Adrenal gland (tissue), 5 donors: ENCODE results near the gene CGNL1.

Experiments
- CTCF ChIP-seq, 6 experiments: fragments of 450-650 bp in 4 of 6; fragments of 200-600 bp in 2 of 6; sonication (generic) in 1 of 6; IDR thresholded peaks; 1 replicate in 5 of 6; 2 replicates in 1 of 6; pipeline versions ENCODE4 v1.5.1 to v1.8.0; 2016 to 2021; ENCODE audit warnings: antibody characterized with exemption in 6 of 6, mild to moderate bottlenecking in 2 of 6, moderate library complexity in 1 of 6
- POLR2A ChIP-seq, 2 donors: fragments of 450-650 bp; IDR thresholded peaks; one replicate each; pipeline ENCODE4 v1.6.1; 2017; ENCODE audit warnings: antibody characterized with exemption in 2 of 2, mild to moderate bottlenecking in 2 of 2, moderate library complexity in 1 of 2
- donor health status: DM: no; HTN: no; CAD: no.

GRCh38 chr15:57481038-57481705 is 104.9 kb downstream of the CGNL1 start:
- TF ChIP-seq CTCF (IDR thresholded peaks at IDR 0.05) (no peak), POLR2A (IDR thresholded peaks at IDR 0.05) (no peak)
